Measurements from ENCODE around the gene IRX3. TPM values are rescaled to one million over a fixed set of nuclear protein-coding genes. Genes with fewer than 3 reads are reported as not detected.

IRX3 gene
- total RNA-seq, 1 donor from 2014 or later, result 3.2 TPM

DNA sequence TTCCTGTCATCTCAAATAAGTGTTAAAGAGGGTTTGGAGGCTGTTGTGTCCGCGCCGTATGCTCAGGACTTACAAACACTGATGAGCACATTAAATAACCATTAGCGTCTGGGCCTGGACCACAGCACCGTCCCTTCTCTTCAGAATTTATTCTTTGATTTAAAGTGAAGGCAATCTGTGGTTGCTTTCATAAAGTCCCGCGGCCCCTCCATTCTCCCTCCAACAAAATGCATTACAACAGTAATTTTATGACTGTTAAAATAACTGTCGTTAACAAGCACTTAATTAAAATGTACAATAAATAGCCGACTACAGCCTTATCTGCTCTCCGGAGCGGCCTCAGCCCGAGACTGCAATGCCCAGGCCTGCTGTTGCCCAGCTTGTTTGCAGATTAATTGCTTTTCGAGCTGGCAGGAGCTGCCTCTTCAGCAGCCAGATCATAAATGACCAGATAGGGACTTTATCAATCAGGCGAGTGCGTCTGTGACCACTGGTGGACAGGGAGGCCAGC lies 30.6 kb upstream of the IRX3 start:
- DNase-seq (ENCODE audit: low read depth), result no peak
- Histone ChIP-seq H3K36me3 (ENCODE audit: control insufficient read depth, insufficient read depth, low read length) (no peaks in the 10 kb centered on the region), H3K4me3 (ENCODE audit: low read depth, low read length) (no peak overlapping the region), H3K27me3 (ENCODE audit: control insufficient read depth, insufficient read depth, low read length) (no peaks in the 10 kb centered on the region)
- TF ChIP-seq, protein P1, sequence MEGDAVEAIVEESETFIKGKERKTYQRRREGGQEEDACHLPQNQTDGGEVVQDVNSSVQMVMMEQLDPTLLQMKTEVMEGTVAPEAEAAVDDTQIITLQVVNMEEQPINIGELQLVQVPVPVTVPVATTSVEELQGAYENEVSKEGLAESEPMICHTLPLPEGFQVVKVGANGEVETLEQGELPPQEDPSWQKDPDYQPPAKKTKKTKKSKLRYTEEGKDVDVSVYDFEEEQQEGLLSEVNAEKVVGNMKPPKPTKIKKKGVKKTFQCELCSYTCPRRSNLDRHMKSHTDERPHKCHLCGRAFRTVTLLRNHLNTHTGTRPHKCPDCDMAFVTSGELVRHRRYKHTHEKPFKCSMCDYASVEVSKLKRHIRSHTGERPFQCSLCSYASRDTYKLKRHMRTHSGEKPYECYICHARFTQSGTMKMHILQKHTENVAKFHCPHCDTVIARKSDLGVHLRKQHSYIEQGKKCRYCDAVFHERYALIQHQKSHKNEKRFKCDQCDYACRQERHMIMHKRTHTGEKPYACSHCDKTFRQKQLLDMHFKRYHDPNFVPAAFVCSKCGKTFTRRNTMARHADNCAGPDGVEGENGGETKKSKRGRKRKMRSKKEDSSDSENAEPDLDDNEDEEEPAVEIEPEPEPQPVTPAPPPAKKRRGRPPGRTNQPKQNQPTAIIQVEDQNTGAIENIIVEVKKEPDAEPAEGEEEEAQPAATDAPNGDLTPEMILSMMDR (IDR thresholded peaks at IDR 0.05; ENCODE audit: insufficient read depth, low read length, poor library complexity, severe bottlenecking), result no peak

DNA sequence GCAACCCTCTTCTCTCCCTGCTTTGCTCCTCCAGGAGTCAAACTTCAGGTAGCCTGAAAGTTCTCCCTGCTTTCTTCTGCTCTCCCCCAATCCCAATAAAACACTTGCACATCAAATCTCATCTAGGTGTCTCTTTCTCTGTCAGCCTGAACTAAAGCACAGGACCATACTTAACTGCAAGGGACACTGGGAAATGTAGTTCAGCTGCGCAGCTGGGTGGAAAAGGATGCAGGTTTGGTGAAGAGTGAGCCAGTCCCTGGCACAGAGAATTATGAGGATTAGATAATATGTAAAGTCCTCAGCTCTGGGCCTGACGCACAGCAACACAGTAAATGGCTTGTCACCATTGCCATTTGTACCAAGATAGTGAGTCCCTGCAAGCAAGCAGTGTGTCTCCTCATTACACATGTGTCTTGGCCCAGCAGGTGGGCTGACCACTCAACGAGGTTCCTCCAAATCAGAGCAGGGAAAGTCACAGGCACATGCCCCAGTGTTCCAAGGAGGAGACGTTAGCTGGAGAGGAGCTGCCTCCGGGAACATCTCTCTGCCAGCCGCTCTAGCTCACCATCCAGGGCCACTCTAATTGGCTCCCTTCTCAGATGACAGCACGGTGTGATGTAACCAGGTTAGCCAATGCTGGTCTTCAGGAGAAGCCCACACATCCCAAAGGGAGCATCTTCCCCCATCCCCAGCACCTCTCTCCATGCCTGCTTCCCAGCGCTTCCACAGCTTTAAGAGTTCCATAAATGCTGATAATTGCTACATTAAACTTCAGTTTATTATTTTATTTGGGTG lies 29.7 kb upstream of the IRX3 start:
- TF ChIP-seq, protein P1 (IDR thresholded peaks at IDR 0.05; ENCODE audit: insufficient read depth, low read length, poor library complexity, severe bottlenecking), result no peak
- no peak for DNase-seq (ENCODE audit: low read depth)
- Histone ChIP-seq H3K36me3 (ENCODE audit: control insufficient read depth, insufficient read depth, low read length) (no peaks in the 10 kb centered on the region), H3K27me3 (ENCODE audit: control insufficient read depth, insufficient read depth, low read length) (no peaks in the 10 kb centered on the region), H3K4me3 (ENCODE audit: low read depth, low read length) (no peak overlapping the region)

DNA sequence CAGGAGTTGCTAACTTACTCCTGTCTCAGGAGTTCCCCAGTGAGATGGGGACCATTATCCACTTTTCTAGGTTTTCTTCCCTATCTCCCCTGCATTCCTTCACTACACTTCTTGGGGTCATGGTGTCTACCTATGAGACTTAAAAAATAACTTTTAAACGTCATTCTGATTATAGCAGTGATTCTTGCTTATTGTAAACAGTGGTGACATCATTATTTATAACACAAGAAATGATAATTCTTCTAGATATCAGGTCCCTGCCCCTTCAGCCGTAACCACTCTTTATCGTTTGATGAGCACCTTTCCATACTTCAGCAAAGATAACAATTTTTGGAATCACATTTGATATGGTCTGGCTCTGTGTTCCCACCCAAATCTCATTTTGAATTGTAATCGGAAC lies 27.2 kb upstream of the IRX3 start:
- Histone ChIP-seq H3K27me3 (ENCODE audit: control insufficient read depth, insufficient read depth, low read length) (no peaks in the 10 kb centered on the region), H3K4me3 (ENCODE audit: low read depth, low read length) (no peak overlapping the region), H3K36me3 (ENCODE audit: control insufficient read depth, insufficient read depth, low read length) (no peaks in the 10 kb centered on the region)
- TF ChIP-seq, protein P1 (IDR thresholded peaks at IDR 0.05; ENCODE audit: insufficient read depth, low read length, poor library complexity, severe bottlenecking), result no peak
- DNase-seq (ENCODE audit: low read depth), result no peak

DNA sequence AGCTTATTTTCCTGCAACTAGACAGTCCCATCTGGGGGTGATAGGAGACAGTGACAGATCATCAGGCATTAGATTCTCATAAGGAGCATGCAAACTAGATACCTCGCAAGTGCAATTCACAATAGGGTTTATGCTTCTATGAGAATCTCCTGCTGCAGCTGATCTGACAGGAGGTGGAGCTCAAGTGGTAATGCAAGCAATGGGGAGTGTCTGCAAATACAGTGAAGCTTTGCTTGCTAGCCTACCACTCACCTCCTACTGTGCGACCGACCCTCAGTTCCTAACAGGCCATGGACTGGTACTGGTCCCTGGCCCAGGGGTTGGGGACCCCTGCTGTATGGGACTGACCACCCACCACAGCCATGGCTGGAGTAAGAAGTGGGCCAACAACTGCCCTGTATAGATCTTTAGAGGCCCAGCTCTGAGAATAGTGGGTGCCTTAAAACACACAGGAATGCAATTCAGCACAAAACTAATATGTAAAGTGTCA lies 26.0 kb upstream of the IRX3 start:
- TF ChIP-seq, protein P1 (IDR thresholded peaks at IDR 0.05; ENCODE audit: insufficient read depth, low read length, poor library complexity, severe bottlenecking), result no peak
- H3K27me3 ChIP-seq (ENCODE audit: control insufficient read depth, insufficient read depth, low read length), result no peaks in the 10 kb centered on the region
- DNase-seq (ENCODE audit: low read depth), result no peak
- H3K4me3 ChIP-seq (ENCODE audit: low read depth, low read length), result no peak overlapping the region
- H3K36me3 ChIP-seq (ENCODE audit: control insufficient read depth, insufficient read depth, low read length), result no peaks in the 10 kb centered on the region

DNA sequence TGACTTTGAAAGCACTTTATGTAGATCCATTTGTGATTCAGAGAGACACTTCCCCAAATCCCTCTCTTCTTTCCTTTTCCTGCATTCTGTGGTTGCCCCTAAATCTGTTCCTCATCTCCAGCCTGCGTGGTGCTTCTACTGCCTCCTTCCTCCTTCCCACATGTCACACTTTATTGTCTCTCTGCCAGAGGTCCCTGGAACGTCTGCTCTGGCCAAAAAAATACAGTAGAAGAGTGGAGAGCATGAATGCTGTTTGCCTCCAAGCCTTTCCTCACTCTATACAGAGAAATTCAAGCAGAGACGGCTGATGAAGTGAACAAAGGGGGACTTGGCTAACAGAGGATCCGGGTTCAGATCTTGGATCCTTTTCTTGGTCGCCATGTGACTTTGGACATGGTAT lies 22.8 kb upstream of the IRX3 start:
- Histone ChIP-seq H3K27me3 (ENCODE audit: control insufficient read depth, insufficient read depth, low read length) (peaks cover 2% of the 10 kb centered on the region), H3K36me3 (ENCODE audit: control insufficient read depth, insufficient read depth, low read length) (no peaks in the 10 kb centered on the region), H3K4me3 (ENCODE audit: low read depth, low read length) (no peak overlapping the region)
- no peak for DNase-seq (ENCODE audit: low read depth)
- TF ChIP-seq, protein P1 (IDR thresholded peaks at IDR 0.05; ENCODE audit: insufficient read depth, low read length, poor library complexity, severe bottlenecking), result no peak

All from kidney epithelial cell (primary cell).